Ishikawa (cell line): Measurements from ENCODE around the gene C15orf61.

ENCODE experiments used
- CEBPB ChIP-seq: IDR thresholded peaks from 2 replicates; pipeline ENCODE4 v1.6.1; 2012
- CREB1 ChIP-seq: IDR thresholded peaks from 2 replicates; pipeline ENCODE4 v1.6.1; 2012; ENCODE audit warnings: low read depth
- EGR1 ChIP-seq: IDR thresholded peaks from 2 replicates; pipeline ENCODE4 v1.6.1; 2012
- EP300 ChIP-seq: IDR thresholded peaks from 2 replicates; pipeline ENCODE4 v1.6.1; 2012; ENCODE audit warnings: borderline replicate concordance
- FOXM1 ChIP-seq: IDR thresholded peaks from 2 replicates; pipeline ENCODE4 v1.6.1; 2012; ENCODE audit warnings: low read depth, borderline replicate concordance
- NFIC ChIP-seq: IDR thresholded peaks from 2 replicates; pipeline ENCODE4 v1.6.1; 2012
- RAD21 ChIP-seq: IDR thresholded peaks from 2 replicates; pipeline ENCODE4 v1.6.1; 2012; ENCODE audit warnings: low read depth
- TAF1 ChIP-seq: IDR thresholded peaks from 2 replicates; pipeline ENCODE4 v1.6.1; 2012; ENCODE audit warnings: low read depth, mild to moderate bottlenecking
- TCF12 ChIP-seq: IDR thresholded peaks from 2 replicates; pipeline ENCODE4 v1.6.1; 2012; ENCODE audit warnings: low read depth
- TEAD4 ChIP-seq: IDR thresholded peaks from 2 replicates; pipeline ENCODE4 v1.6.1; 2012
- YY1 ChIP-seq: IDR thresholded peaks from 2 replicates; pipeline ENCODE4 v1.6.1; 2012; ENCODE audit warnings: low read depth
- ZBTB7A ChIP-seq: IDR thresholded peaks from 2 replicates; pipeline ENCODE4 v1.6.1; 2012; ENCODE audit warnings: low read depth
- TF ChIP-seq, protein P1 (sequence below): IDR thresholded peaks from 2 replicates; pipeline ENCODE4 v1.6.1; 2012
- TF ChIP-seq, protein P2 (sequence below): IDR thresholded peaks from 2 replicates; pipeline ENCODE4 v1.6.1; 2012
- TF ChIP-seq, protein P3 (sequence below): IDR thresholded peaks from 2 replicates; pipeline ENCODE4 v1.6.1; 2012; ENCODE audit warnings: low read depth, mild to moderate bottlenecking

The C15orf61 gene

DNA sequence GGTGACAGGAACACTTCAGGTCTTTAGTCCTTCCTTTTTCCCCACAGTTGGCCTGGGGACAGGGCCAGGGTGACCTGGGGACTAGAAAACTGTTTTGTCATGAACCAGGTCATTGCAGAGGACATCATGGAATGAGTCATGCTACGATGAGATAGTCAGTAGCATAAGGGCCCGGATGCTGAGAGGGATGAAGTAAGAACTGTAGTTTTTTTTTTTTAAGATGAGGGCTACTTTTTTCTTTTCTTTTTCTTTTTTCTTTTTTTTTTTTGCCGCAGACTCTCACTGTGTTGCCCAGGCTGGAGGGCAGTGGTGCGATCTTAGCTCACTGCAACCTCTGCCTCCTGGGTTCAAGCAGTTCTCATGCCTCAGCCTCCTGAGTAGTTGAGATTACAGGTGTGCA, 29.6 kb downstream of the C15orf61 start:
- TF ChIP-seq ZBTB7A = no peak
- no peak for TF ChIP-seq TCF12
- no peak for TF ChIP-seq RAD21
- TF ChIP-seq FOXM1 = no peak
- TF ChIP-seq, protein P1, sequence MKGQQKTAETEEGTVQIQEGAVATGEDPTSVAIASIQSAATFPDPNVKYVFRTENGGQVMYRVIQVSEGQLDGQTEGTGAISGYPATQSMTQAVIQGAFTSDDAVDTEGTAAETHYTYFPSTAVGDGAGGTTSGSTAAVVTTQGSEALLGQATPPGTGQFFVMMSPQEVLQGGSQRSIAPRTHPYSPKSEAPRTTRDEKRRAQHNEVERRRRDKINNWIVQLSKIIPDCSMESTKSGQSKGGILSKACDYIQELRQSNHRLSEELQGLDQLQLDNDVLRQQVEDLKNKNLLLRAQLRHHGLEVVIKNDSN = no peak
- no peak for TF ChIP-seq EGR1
- TF ChIP-seq TEAD4 = no peak
- no peak for TF ChIP-seq YY1
- TF ChIP-seq CREB1 = no peak
- no peak for TF ChIP-seq CEBPB

DNA sequence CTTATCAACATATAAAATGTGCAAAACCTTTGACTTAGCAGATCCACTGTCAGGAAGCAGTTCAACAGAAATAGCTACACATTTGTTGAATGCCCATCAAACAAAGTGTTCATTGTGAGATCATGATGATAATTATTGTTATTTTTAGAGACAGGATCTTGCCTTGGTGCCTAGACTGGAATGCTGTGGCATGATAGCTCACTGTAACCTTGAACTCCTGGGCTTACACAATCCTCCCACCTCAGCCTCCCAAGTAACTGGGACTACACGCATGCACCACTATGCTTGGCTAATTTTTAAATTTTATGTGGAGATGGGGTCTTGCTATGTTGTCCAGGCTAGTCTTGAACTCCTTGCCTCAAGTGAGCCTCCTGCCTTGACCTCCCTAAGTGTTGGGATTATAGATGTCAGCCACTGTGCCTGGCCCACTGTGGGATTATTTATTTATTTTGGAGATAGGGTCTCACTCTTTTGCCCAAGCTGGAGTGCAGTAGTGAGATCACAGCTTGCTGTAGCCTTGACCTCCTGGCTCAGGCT, 30.3 kb downstream of the C15orf61 start:
- no peak for TF ChIP-seq EP300
- no peak for TF ChIP-seq CEBPB
- TF ChIP-seq, protein P1 = no peak
- TF ChIP-seq YY1 = no peak
- TF ChIP-seq EGR1 = no peak
- no peak for TF ChIP-seq TAF1
- no peak for TF ChIP-seq TCF12
- no peak for TF ChIP-seq FOXM1
- TF ChIP-seq CREB1 = no peak
- no peak for TF ChIP-seq RAD21
- no peak for TF ChIP-seq NFIC
- no peak for TF ChIP-seq ZBTB7A
- TF ChIP-seq TEAD4 = no peak
- TF ChIP-seq, protein P2, sequence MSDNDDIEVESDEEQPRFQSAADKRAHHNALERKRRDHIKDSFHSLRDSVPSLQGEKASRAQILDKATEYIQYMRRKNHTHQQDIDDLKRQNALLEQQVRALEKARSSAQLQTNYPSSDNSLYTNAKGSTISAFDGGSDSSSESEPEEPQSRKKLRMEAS = no peak
- TF ChIP-seq, protein P3, sequence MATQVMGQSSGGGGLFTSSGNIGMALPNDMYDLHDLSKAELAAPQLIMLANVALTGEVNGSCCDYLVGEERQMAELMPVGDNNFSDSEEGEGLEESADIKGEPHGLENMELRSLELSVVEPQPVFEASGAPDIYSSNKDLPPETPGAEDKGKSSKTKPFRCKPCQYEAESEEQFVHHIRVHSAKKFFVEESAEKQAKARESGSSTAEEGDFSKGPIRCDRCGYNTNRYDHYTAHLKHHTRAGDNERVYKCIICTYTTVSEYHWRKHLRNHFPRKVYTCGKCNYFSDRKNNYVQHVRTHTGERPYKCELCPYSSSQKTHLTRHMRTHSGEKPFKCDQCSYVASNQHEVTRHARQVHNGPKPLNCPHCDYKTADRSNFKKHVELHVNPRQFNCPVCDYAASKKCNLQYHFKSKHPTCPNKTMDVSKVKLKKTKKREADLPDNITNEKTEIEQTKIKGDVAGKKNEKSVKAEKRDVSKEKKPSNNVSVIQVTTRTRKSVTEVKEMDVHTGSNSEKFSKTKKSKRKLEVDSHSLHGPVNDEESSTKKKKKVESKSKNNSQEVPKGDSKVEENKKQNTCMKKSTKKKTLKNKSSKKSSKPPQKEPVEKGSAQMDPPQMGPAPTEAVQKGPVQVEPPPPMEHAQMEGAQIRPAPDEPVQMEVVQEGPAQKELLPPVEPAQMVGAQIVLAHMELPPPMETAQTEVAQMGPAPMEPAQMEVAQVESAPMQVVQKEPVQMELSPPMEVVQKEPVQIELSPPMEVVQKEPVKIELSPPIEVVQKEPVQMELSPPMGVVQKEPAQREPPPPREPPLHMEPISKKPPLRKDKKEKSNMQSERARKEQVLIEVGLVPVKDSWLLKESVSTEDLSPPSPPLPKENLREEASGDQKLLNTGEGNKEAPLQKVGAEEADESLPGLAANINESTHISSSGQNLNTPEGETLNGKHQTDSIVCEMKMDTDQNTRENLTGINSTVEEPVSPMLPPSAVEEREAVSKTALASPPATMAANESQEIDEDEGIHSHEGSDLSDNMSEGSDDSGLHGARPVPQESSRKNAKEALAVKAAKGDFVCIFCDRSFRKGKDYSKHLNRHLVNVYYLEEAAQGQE = no peak

DNA sequence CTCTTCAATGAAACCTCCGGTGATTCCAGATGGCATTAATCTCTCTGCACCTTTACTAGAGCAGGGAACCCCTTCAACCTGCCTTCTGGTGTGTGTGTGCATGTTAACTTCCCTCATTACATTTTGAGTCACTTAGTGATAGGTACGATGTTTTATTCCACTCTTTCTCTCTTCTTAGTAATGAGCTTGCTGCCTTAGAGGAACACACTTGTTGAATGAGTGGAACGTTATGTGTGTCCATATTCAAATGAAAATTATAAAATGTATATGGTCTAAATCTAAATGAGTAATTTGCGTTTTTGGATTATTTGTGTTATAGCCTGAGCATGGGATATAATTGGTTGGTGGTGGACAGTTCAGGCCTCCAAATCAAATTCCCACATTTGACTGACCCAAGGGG, 33.6 kb downstream of the C15orf61 start:
- TF ChIP-seq NFIC (no peak), YY1 (no peak)

DNA sequence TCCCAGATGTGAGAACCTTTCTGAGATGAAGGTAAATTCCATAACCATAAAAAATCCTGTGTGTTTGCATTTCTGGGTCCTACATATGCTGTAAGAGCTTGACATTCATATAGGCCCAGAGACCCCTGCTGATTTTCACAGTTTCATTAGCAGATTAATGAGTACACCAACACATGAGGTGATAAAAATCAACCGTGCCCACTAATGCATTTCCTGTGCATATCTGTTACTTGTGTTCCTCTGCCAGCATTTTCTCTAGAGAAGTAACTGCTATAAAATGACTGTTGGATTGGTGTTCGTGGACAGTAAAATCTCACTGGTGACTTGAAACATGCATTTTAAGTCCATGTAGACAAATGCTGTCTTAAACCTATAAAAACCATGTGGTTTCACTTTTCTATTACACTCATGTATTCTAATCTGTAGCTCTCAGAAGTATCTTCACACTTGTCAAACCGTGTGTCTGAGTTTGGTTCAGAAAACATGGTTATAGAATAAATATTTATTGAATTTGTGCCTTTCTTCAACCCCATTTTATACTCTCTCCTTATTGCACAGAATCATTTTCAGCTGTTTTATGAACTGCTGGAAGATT, 36.1 kb downstream of the C15orf61 start:
- TF ChIP-seq EP300 = no peak
- TF ChIP-seq TAF1 = no peak
- TF ChIP-seq, protein P2 = no peak

DNA sequence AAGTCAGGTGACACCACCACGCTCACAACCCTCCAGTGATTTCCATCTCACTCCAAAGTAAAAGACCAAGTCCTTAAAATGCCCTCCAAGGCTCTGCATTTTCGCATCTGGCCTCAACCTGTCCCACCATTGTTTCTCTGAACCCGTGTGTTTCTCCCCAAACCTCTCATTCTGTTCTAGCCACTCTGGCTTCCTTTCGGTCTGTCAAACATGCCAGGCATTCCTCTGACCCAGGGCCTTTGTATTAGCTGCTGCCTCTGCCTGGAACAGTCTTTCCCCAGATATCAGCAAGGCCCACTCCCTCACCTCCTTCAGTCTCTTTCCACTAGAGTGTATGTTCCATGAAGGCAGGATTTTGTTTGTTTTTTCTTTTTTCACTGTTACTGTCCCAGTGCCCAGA, 37.6 kb downstream of the C15orf61 start:
- TF ChIP-seq TAF1 (no peak), TCF12 (no peak), TEAD4 (no peak), RAD21 (no peak)
- TF ChIP-seq, protein P1 = no peak
- TF ChIP-seq, protein P3 = no peak

DNA sequence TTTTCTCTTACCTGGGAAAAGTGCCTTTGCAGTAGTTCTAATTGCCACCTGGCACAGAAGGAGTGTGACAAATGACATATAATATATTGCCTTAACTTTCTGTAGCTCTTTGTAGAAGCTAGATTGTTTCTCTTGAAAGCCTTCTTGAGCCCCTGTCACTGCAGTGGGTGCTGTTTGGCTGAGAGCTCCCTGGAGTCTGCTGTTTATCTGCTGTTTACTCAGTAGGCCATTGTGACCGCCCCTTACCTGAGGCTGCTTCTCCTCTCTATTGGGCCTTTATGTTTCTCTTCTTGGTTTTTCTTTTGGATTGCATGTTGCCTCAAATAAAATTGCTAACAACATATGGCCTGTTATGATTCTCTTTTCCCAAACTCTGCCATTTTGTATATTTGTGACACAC, 38.2 kb downstream of the C15orf61 start:
- TF ChIP-seq NFIC = no peak
- TF ChIP-seq CEBPB = no peak
- TF ChIP-seq, protein P3 = no peak
- TF ChIP-seq, protein P1 = no peak
- no peak for TF ChIP-seq RAD21
- TF ChIP-seq CREB1 = no peak
- TF ChIP-seq, protein P2 = no peak
- no peak for TF ChIP-seq TEAD4
- TF ChIP-seq EP300 = no peak
- no peak for TF ChIP-seq YY1
- TF ChIP-seq FOXM1 = no peak
- TF ChIP-seq EGR1 = no peak
- no peak for TF ChIP-seq TCF12
- TF ChIP-seq ZBTB7A = no peak
- no peak for TF ChIP-seq TAF1
